HG03469 (cell line): ENCODE measurements around the gene HSPA12A.

Experiments used
- ATAC-seq: cut with Tn5 transposase; IDR thresholded peaks from one replicate; pipeline ENCODE4 v1.9.1; 2021; ENCODE audit warnings: mild to moderate bottlenecking, moderate library complexity, moderate number of reproducible peaks; ENCODE audit not compliant: unreplicated experiment

HSPA12A gene

GRCh38 chr10:116694927-116695268 is 47.5 kb downstream of the HSPA12A start:
- ATAC-seq: no peak

- no peak for ATAC-seq
These were observed 48.0 kb downstream of the HSPA12A start for GRCh38 chr10:116694243-116694926.

- ATAC-seq: no peak
These were observed 50.1 kb downstream of the HSPA12A start for GRCh38 chr10:116692225-116692624.

- no peak for ATAC-seq
These were observed 50.7 kb downstream of the HSPA12A start for GRCh38 chr10:116691635-116692034.

- ATAC-seq: no peak
These were observed 51.7 kb downstream of the HSPA12A start for GRCh38 chr10:116690356-116691322.

- ATAC-seq: no peak
These were observed 52.6 kb downstream of the HSPA12A start for GRCh38 chr10:116689744-116690143.

- no peak for ATAC-seq
These were observed 53.4 kb downstream of the HSPA12A start for GRCh38 chr10:116688741-116689495.

- ATAC-seq: no peak
These were observed 54.1 kb downstream of the HSPA12A start for GRCh38 chr10:116688241-116688711.

GRCh38 chr10:116687633-116688032 is 54.7 kb downstream of the HSPA12A start:
- no peak for ATAC-seq

- no peak for ATAC-seq
These were observed 55.7 kb downstream of the HSPA12A start for GRCh38 chr10:116686632-116687031.

- ATAC-seq: no peak
These were observed 56.6 kb downstream of the HSPA12A start for GRCh38 chr10:116685807-116686206.

- no peak for ATAC-seq
These were observed 57.6 kb downstream of the HSPA12A start for GRCh38 chr10:116684781-116685180.

- ATAC-seq: no peak
These were observed 58.5 kb downstream of the HSPA12A start for GRCh38 chr10:116683821-116684220.

GRCh38 chr10:116683166-116683565 is 59.2 kb downstream of the HSPA12A start:
- no peak for ATAC-seq

- no peak for ATAC-seq
These were observed 63.0 kb downstream of the HSPA12A start for GRCh38 chr10:116679351-116679750.

- ATAC-seq: no peak
These were observed 65.7 kb downstream of the HSPA12A start for GRCh38 chr10:116676633-116677032.

- no peak for ATAC-seq
These were observed 66.2 kb downstream of the HSPA12A start for GRCh38 chr10:116676118-116676517.

GRCh38 chr10:116674901-116675423 is 67.4 kb downstream of the HSPA12A start:
- ATAC-seq: no peak

GRCh38 chr10:116673866-116674265 is 68.5 kb downstream of the HSPA12A start:
- no peak for ATAC-seq

GRCh38 chr10:116672891-116673290 is 69.5 kb downstream of the HSPA12A start:
- no peak for ATAC-seq
